Activated T-cell treated with anti-CD3 and anti-CD28 coated beads for 48 hours (primary cell): ENCODE data around the gene ARHGAP21.

Experiments used
- DNase-seq: peaks from one replicate; pipeline ENCODE4 v3.0.0-alpha.2; 2020; ENCODE audit warnings: low read depth

ARHGAP21 gene

DNA sequence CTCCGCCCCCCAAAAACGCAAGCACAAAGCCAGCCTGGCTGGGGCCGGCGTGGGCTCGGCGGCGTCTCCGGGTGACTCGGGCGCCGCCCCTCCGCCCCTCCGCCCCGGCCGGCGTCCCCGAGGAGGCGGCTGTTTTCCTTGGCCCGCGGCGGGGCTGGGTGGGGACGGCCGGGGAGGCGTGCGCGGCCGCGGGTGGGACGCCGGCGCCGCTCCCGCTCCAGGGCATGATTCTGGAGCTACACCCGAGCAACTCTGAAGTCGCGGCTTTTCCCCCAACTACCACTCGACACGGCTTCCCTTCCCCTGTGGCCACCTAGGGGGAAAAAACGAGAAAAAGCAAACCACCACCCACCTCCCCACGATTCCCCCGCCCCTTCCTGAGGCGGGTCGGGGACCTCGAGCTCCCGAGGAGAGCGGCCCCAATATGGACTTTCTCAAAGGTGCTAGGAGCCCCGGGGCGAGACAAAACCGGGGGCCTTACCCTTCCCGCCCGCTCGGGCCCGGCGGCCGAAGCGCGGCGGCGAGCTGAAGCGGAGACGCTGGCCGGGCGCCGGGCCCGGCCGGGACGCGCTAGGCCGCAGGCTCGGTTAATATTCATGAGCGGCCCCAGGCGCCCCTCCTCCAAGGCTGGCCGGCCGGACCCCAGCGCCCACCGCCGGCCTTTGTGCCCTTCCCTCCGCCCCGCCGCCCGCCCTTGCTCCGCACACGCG lies 856 bp downstream of the ARHGAP21 start:
- DNase-seq: peak; percentile 41

DNA sequence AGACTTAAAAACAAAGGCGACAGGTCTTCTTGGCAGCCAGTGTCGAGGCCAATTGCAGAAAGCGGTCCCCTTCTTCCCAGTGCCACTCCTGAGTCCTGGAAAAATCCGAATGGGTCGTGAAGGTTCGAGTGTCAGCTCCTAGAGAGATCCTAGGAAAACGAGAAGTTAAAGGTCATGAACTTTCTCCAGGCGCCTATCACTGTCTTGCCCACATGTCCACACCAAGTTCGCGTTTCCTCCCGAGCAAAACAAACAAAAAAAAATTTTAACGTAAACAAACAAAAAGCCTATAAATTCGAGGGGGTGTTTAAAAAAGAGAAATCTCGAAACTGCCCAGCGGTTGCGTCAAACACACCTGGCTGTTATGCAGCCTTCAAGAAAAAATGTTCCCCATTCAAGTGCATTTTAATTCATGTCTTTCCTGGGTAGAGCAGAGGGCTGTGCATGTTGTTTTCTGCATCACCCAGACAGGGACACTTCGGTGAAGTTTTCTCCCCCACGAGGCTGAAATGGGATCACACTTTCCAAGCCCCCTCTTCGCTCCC lies 1.5 kb downstream of the ARHGAP21 start:
- DNase-seq: no peak

DNA sequence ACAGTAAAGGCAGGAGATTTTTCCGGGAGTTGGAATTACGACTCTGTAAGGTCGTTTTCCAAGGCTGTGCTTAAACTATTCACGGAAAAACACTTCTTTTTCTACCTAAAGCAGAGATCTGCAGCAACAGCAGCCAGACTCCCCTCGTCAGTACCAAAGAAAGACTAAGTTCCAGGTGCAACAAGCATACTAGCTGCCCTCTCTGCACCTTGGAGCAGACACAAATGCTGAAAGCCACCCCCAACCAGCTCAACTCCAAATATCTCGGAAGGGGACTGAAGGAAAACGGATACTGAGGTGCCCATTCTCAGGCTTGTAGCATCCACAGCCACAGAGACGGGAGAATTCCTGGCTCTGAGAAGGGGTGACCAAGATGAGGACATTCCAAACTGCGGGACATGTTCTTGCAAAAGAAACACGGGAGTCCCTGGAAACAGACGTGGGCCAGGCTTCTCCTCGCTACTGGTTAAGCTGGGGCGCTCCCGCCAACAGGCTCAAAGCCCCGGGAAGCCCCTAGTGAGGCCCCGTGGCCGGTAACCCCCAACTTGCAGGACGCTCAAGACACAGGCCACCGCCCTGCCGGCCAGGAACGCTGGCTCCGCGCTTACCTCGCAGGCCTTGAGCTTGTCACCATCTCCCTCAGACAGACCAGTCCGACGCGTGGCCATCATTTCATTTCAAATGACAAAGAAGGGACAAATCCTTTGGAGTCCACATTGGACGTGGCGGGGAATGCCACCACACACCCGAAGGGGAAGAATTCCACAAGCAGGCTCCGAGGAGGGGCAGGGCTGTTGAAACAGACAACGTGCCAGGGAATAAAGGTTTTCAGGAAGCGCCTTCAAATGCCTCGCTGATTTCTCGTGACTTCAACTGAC lies 2.2 kb downstream of the ARHGAP21 start:
- DNase-seq: no peak

DNA sequence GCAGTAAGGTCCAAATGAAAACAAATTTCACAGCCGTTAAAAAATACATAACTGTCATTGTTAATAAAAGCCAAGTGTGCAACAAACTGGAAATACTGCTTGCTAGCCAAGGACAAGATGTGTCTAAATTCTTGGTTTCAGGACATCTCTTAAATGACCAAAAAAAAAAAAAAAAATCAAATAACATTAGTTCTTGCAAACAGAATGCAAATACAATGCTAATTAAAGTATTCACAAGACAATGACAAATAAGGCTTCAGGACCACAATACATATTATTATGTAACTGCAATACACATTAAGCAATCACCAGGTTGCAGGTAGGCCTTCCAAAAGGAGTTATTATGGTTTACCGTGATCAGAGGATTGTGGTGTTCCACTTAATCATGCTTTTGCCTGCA lies 3.6 kb downstream of the ARHGAP21 start:
- DNase-seq: no peak

DNA sequence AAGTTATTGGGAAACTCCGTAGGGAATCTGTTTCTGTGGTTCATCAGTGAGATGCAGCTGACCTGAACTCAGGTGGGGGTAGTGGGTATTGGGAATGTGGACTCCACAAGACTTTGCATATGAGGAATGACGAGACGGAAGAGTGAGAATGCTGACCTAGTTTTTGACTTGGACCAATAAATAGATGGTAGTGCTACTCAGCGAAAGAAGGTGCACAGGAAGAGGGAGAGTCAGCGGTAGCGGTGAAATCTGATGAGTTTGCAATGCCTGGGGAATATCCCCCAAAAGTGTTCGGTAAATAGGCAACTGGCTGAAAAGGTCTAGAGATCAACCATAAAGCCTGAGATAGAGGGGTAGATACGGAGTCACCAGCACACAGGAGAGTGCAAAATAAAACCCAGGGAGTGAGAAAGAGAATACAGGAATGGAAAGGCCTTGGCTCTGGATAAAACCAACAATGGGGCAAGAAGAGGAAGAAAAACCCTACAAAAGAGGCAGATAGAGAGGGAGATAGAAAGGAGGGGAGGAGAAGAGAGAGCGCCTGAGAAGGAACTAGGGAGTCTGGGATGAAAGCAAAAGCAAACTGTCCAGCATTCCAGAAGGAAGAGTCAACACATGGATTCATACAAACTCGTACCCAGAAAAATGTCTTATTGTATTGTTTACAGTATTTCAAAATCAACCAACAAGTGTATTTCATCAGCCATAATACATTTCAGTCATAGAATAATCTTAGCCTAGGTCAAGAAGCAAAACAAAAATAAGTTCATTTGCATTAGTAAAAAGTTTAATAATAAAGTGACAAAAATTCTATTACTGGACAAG lies 5.4 kb downstream of the ARHGAP21 start:
- DNase-seq: no peak

DNA sequence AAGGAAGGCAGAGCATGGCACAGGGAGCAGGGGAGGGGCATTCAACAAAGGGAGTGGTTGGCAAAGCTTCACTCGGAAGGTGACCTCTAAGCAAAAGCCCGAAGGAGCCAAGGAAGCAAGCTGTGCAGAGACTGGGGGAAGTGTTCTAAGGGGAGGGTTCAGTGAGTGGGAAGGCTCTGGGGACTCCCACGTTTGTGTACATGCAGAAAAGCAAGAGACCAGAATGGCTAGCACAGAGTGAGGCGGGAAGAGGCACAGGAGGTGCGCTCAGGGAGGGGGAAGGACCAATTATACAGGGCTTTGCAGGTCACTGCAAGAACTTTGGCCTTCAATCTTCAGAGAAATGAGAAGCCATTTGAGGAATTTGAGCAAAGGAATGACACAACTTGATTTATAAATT lies 7.4 kb downstream of the ARHGAP21 start:
- DNase-seq: no peak

DNA sequence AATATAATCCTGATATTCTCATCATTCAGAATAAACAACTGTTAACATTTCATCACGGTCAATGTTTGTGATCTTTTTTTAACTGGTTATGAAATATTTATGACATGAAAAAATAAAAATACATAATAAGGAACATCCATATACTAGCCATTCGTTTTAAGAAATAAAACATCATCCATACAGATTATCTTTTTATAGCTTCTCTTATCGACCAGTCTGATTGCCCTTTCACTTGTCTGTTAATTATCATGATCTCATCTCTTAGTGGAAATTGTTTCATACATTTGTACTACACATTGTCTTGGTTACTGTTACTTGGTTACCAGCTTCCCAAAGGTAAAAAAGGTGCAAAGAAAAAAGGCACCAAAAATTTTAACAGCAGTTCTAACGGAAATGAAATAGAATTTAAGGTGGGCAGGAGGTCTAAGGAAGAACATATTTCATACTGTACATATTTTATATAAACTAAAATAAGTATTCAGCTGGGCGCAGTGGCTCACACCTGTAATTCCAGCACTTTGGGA lies 8.4 kb downstream of the ARHGAP21 start:
- no peak for DNase-seq

DNA sequence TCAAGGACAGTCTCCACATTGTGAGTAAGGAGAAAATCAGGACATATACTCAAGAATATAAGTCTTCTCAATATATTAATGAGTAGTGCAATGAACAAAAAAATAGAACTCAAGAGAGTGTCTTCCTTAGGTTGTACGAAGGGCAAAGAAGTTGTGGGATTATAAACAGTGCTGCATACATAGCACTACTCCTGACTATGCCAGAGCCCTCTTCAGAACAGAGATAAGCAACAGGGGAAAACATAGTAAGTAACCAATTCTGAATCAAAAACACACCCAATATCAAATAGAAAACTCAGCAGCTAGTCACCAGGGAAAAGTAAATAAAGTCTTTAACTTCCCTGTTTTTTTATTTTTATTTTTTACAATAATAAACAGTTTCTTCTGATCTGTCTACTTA lies 10.6 kb downstream of the ARHGAP21 start:
- DNase-seq: no peak

DNA sequence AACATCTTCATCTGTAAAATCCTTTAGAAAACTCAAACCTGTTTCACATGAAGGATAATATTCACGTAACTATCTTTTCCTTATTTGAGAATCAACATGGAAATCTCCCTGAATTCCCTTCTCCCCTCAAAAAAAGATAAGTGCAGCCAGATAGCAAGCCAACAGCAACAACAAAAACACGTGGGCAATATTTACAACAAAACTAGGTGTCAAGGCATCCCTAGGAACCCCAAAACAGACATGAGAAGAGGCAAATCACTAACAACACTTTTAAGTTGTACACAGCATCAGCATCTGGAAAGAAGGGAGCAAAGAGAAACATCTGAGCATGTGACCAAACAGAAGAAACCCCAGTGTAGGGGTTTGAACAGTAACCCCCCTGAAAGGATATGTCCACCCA lies 12.2 kb downstream of the ARHGAP21 start:
- DNase-seq: no peak

DNA sequence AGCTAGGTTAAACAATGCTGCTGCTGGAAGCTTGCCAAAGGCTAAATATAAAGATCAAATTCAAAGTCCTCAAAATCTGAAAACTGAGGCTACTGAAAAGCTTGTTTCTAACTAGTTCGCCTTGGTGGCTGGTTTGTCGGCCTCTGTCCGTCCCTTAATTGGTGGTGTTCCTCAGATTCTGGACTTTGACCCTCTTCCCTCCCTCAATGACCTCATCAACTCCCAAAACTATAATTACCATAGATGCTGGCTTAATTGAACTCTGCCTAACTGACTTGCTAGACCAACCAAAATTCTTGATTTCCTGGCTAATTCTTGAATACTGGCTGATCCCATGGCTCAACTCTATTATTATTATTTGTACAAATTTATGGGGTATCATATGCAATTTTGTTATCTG lies 15.6 kb downstream of the ARHGAP21 start:
- no peak for DNase-seq

DNA sequence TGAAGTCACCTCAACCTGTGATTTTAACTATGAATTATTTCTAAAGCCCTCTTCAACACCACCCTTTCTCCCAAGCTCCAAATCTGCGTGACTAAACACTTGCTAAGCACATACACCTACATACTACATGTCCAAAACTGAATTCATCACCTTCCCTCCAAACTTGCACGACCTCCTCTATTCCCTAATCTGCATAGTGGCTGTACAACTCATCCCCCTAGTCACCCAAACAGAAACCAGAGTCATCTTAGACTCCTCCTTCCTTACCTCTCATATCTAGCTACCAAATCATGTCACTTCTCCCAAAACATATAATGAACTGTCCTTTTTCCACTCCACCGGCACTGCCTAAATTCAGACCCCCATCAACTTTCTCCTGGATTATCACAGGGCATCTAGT lies 16.2 kb downstream of the ARHGAP21 start:
- DNase-seq: no peak

DNA sequence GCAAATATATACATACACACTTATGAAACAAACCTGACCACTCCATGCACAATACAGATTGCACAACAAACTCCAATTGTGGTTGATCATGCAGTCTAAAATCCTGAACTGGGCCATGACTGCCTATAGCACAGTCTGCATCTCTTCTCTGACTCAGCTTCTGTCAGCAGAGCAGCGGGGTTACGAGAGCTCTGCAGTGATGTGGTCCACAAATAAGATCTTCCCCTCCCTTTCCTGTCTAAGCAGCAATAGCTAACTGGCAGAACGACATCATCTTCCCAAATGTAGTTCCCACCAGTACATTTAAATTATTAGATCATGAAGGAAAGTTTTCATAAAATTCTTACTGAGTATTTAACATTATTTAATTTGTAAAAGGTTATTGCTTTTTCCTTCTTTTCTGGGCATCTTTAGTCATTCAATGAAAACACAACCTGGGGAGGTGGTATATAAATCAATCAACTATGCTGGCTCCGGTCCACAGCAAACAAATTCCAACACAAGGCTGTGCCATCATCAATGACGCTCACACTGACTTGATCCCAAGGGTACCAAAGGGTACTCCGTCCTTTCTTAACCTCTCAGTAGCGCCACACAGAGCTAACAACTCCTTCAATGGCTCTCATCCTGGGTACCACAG lies 17.1 kb downstream of the ARHGAP21 start:
- DNase-seq: peak; percentile 16

DNA sequence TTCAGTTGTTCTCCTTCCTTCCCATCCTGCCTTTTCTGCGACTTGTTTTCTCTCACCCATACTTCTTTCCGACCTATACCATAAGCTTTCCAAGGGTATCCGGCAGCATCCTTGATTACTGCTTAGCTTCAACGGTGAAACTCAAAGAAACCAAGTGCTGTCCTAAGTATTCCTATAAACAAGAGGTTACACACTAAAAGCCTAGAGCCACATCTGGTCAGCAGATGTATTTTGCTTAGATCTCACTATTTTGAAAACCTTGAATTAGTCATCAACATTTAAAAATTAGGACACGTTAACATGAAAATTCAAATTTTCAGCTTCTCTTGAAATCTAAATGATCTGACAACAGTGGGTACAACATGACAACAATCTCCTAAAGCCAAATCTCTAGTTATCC lies 20.0 kb downstream of the ARHGAP21 start:
- no peak for DNase-seq

DNA sequence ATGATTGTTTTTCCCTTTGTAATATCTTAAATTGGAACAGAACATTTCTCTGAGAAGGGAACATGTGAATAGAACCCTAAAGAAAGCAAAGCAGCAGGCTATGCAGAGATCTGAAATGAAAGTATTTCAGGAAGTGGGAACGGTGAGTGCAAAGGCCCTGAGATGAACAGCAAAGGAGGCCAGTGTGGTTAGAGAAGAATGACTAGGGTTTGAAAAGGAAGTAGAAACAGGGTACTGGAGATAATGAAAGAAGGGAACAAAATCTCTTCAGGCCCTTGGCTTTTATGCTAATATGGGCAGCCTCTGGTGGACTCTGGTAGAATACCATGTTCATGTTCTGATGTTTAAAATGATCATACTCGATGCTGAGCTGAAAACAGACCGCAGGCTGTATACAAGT lies 22.2 kb downstream of the ARHGAP21 start:
- no peak for DNase-seq

DNA sequence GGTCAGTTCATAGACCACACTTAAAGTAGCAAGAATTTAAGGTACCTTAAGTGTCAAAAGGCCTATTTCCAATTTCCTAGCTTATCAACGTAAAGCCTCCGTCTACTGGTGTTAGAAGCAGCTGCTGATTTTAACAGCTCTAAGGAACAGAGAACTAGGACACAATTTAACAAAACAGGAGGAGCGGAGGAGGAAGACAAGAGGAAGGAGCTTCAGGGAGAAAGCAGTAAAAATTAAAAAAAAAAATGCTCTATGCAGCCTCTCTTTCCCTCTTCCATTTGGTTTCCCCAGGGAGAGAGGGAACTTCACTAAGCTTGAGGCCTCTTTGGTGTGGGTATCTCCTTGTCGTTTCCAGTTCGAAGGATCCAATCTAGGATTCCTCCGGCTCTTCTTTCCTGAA lies 22.7 kb downstream of the ARHGAP21 start:
- DNase-seq: no peak

DNA sequence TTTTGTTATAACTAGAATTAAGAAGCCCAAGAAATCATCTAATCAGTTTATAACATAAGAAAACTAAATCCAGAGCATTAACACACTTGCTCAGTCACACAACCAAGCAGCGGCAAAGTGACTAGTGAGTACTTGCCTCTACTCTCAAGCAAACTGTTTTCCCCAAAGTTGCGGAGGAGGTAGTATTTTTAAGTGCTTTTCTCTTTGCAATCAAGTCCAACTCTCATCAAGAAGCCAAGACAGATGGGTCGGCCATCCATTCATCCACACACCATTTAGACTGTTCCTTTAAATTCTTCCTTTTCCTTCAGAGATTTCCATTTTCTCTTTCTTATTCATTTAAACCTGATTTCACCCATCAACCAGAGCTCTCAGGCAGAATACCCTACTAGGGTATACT lies 25.4 kb downstream of the ARHGAP21 start:
- DNase-seq: no peak

DNA sequence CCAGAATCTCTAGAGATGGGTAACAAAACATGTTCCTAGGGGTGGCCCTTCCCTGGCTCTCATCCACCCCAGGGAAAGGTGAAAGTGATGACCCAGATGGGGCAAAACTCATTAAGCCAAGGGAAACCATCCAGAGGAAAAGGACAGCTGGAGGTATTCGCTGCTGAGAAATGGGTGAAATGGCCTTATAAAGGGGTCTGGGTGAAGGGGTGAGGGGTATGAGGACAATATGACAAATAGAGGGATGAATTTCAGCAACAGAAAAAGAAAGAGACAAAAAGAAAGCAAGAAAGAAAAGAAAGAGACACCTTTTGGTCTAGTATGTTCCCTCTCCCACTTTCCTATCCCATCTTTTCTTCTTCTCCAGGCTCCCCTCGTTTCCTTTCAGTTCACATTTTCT lies 26.6 kb downstream of the ARHGAP21 start:
- DNase-seq: no peak

DNA sequence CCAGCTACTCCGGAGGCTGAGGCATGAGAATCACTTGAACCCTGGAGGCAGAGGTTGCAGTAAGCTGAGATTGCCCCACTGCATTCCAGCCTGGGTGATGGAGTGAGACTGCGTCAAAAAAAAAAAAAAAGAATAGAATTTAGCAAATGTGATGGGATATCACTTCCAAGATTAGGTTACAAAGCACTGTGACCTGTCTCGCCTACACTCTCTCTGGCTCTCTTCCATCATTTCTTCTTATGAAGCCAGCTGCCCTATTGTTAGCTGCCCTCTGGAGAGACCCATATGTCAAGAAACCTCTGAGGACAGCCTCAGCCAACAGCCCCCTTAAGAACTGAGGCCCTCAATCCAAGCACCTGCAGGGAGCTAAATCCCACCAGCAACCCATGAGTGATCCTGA lies 28.2 kb downstream of the ARHGAP21 start:
- DNase-seq: no peak

DNA sequence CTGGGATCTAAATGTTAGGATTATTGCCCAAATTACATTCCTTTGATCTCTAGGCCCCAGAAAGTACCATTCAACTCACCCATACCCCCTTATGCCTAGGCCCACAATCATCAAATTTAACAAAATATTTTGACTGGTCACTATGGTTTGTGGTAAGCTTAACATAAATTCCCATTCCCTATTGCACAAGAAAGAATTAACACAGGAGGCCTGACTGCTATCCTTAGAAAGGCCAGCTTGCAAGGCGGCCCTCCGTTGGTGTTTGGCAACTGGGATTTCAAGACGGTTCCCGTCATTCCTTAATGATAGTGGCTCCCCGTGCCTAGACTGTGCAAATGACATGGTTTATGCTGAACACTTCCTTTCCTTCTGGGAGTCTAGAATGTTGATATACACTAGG lies 29.6 kb downstream of the ARHGAP21 start:
- no peak for DNase-seq

DNA sequence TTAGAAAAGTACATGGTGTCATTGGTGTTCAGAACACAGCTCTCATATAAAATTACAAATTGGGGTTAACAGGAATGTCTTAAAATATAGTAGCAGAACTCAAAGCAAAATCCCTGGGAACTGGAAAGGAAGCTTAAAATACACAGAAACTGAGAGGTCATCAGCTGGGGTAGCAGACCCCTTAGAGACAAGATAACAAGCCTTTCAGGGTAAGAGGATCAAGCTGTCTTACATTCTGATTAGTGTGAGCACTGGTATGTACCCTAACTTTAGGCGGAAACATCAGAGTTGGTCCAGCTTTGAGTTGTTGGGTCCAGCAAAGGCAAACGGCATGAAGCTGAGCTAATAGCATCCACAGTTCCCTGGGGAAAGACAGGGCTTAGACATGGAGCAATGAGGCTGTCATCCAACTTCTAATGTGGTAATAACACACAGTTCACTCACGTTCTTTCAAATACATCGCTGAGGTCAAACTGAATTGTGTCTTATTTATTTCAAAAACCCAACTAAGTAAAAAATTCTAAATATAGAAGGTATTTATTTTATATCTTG lies 32.6 kb downstream of the ARHGAP21 start:
- no peak for DNase-seq

DNA sequence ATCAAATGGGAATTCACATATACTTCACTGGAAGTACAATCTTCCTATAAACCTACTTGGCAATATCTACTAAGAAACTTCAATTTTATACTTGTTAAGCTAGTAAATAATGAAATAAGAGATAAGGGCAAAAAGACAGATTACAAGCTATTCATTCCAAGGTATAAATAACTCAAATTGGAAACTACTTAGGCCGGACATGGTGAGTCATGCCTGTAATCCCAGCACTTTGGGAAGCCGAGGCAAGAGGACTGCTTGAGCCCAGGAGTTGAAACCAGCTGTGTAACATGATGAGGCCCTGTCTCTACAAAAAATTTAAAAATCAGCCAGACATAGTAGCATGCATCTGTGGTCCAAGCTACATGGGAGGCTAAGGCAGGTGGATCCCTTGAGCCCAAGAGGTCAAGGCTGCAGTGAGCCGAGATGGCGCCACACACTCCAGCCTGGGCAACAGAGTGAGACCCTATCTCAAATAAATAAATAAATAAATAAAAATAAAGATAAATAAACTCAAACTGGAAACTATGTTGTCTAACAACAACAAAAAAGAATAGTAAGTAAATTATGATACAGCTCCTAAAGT lies 37.6 kb downstream of the ARHGAP21 start:
- no peak for DNase-seq
